HL-60 (cell line): Measurements from ENCODE around the gene USP36.

Experiments
- CTCF ChIP-seq: IDR thresholded peaks from one replicate; pipeline ENCODE4 v1.5.1; 2011; ENCODE audit warnings: low read length, control low read depth, inconsistent platforms; ENCODE audit not compliant: insufficient read depth
- POLR2AphosphoS5 ChIP-seq: IDR thresholded peaks from 2 replicates; pipeline ENCODE4 v1.6.1; 2012; ENCODE audit warnings: low read depth
- REST ChIP-seq: IDR thresholded peaks from 2 replicates; pipeline ENCODE4 v1.6.1; 2012; ENCODE audit warnings: low read depth; ENCODE audit not compliant: insufficient replicate concordance

GRCh38 chr17:78826836-78827509 is 13.6 kb downstream of the USP36 start:
- TF ChIP-seq POLR2AphosphoS5 = no peak
- no peak for TF ChIP-seq CTCF
- TF ChIP-seq REST = no peak
